ENCODE results near the gene SSRP1.
"Not testable (repeated sequence)": the region's sequence is repeated elsewhere in the genome, so short reads cannot be mapped to it uniquely, and the experiment has no call there.

Gene SSRP1, protein sequence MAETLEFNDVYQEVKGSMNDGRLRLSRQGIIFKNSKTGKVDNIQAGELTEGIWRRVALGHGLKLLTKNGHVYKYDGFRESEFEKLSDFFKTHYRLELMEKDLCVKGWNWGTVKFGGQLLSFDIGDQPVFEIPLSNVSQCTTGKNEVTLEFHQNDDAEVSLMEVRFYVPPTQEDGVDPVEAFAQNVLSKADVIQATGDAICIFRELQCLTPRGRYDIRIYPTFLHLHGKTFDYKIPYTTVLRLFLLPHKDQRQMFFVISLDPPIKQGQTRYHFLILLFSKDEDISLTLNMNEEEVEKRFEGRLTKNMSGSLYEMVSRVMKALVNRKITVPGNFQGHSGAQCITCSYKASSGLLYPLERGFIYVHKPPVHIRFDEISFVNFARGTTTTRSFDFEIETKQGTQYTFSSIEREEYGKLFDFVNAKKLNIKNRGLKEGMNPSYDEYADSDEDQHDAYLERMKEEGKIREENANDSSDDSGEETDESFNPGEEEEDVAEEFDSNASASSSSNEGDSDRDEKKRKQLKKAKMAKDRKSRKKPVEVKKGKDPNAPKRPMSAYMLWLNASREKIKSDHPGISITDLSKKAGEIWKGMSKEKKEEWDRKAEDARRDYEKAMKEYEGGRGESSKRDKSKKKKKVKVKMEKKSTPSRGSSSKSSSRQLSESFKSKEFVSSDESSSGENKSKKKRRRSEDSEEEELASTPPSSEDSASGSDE

GRCh38 chr11:57335343-57336110, at the start of gene SSRP1:
Gene SSRP1, minus strand, starts transcription at chr11:57335892. Its CDS starts 771 bp downstream, at chr11:57335121.
- peak; percentile 98 for FAIRE-seq
- DNase-seq (ENCODE audit: extremely low spot score, insufficient read length, low read depth): peak; percentile 86

DNA sequence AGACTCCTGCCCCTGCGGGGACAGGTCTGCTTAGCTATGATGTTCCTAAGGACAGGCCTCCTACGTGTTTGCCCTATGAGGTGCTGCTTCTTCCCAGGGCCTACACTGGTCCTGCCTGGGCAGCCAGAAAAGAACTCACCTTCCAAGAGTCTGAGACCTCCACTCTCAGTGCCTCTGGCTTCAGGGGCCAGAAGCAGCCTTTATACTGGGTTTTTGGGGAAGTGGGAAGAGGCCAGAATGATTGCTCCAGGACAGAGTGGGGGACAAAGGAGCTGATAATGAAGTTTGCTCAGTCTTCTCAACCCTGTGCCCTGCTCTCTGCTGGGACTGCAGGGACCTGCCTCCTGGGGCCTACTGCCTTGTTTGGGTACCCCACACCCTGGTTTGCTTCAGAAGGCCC, 45.3 kb upstream of the SSRP1 start, which contains the start of gene PRG3:
TSS of gene PRG3 (minus strand) at position 176 of the 400 bp plus-strand sequence. CDS start 442 bp downstream, outside the sequence.
- no peak for FAIRE-seq
- DNase-seq (ENCODE audit: extremely low spot score, insufficient read length, low read depth): no peak

DNA sequence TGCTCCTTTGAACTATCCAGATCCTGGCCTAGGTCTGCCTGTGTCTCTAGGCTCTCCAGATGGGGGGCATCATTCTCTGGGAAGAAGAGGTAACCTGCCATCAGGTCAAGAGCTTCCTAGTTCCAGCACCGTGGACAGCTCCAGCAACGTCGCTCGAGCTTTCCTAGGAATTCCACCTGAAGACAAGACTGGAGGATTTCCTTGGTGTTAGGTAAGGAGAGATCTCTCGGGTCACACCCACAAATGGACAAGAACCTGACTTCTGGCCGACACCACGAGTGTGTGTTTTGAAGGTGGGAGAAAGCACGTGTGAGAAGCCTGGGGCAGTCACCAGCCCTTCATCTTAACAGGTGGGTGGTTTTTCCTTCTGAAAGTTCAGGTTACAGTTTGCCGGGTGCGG, 44.0 kb upstream of the SSRP1 start:
- DNase-seq (ENCODE audit: extremely low spot score, insufficient read length, low read depth) (no peak), FAIRE-seq (no peak)

- FAIRE-seq: no peak
These were observed 42.5 kb upstream of the SSRP1 start for GRCh38 chr11:57378186-57378585.

DNA sequence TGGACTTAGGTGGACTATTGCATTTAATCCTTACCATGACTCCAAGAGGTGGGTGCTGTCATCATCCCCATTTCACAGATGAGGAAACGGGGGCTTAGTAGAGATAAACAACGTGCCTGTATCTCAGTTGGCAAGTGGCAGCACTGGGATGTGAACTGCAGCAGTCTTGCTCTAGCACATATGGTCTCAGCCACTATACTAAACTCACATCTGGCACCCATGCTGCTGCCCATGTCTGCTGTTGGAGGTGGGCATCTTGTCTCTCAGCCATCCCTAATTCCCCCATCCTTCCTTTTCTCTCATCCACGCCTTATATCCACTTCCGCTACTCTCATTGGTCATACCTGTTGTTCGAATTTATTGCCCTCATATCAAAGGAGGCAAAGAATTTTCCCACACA, 41.4 kb upstream of the SSRP1 start:
- DNase-seq (ENCODE audit: extremely low spot score, insufficient read length, low read depth) (no peak), FAIRE-seq (no peak)

More at GRCh38 chr11:57378186-57378585, 42.5 kb upstream of the SSRP1 start:
- no peak for DNase-seq (ENCODE audit: extremely low spot score, insufficient read length, low read depth)

- FAIRE-seq (no peak), DNase-seq (ENCODE audit: extremely low spot score, insufficient read length, low read depth) (no peak)
These were observed 40.7 kb upstream of the SSRP1 start for GRCh38 chr11:57376095-57377090.

DNA sequence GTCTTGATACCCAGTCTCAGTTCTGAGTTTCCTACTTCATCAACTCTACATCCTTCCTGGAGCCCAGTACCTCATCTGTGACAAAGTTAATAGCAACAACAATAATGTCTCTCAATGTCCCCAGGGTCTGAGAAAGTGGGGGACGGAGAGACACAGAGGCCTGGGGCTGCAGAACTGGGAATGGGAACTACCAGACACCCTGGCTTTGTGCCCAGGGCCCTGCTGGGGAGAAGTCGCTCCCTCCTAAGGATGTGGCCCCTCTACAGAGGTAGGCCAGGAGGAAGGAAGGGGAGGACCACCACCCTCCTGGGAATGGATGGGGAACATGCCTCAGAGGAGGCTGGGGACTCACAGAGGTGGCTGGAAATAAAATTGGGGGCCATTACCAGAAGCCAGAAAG, 39.8 kb upstream of the SSRP1 start:
- DNase-seq (ENCODE audit: extremely low spot score, insufficient read length, low read depth) (no peak), FAIRE-seq (no peak)

- no peak for FAIRE-seq
- DNase-seq (ENCODE audit: extremely low spot score, insufficient read length, low read depth): no peak
These were observed 39.3 kb upstream of the SSRP1 start for GRCh38 chr11:57374966-57375365.

DNA sequence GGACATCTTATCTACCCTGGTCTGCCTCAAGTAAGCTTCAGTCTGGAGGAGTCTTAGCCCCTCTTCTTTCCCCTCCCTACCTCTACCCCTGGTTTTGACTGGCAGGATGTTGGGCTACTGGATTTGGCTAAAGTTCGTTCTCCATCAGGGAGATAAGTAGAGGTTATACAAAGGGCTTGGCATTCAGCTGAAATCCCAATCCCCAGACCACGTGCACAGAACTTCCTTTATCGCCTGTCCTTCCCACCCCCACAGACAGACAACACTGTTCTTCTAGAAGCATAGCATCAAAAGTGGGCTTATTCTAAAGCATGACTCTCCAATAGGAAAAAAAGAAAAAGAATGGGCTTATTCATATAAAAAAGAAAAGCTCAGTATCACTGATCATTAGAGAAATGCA, 37.5 kb upstream of the SSRP1 start:
- FAIRE-seq (no peak), DNase-seq (ENCODE audit: extremely low spot score, insufficient read length, low read depth) (no peak)

- DNase-seq (ENCODE audit: extremely low spot score, insufficient read length, low read depth): no peak
- FAIRE-seq: no peak
These were observed 35.2 kb upstream of the SSRP1 start for GRCh38 chr11:57370941-57371340.

DNA sequence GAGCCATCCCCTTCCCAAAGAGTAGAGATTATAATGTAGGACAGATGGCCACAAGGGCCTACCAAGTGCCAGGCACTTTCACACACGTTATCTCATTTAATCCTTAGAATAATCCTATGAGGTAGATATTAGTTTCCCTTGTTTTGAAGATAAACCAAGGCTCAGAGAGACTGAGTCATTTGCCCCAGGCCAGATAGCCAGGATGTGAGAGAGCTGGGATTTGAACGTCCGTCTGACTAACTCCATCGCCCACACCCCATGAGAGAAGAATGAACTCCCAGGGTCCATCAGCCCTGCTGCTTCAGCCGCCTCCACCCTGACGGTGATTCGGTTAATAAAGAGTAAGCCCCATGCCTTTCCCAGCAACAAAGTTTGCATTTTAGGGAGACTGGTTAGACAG, 34.6 kb upstream of the SSRP1 start:
- FAIRE-seq: no peak
- no peak for DNase-seq (ENCODE audit: extremely low spot score, insufficient read length, low read depth)

GRCh38 chr11:57368845-57369232, 33.1 kb upstream of the SSRP1 start:
- DNase-seq (ENCODE audit: extremely low spot score, insufficient read length, low read depth) (no peak), FAIRE-seq (no peak)

DNA sequence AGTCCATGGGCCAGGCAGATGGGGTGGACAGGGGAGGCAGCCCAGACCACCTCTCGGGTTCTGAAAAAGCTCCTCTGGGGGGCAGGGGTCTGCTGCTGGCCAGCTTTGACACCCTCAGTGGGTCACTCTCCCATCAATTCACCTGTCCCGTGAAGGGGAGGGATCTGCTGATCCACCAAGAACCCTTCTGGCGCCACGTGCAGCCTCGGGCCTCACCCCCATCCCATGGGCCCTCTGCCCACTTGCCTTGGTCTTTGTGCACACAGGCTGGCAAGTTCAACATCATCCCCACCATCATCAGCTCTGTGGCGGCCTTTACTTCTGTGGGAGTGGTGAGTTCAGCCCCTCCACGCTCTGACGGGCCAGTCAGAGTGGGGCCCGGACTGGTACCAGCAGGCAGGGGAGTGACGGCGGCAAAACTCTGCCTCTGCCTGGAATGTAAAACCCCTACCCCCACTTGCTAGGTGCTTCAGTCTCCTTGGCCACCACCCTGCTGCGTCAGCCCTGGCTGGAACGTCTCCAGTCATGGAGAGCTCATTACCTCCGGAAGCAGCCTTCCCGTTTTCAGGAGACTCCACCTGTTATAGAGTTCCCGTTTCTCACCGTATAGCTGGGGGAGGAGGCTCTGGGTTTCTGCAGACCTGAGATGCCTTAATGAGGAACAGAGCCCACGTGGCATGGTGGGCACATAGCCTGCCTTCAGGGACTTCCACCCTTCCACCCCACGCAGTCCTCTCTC, 32.6 kb upstream of the SSRP1 start:
- FAIRE-seq: no peak
- DNase-seq (ENCODE audit: extremely low spot score, insufficient read length, low read depth): no peak

DNA sequence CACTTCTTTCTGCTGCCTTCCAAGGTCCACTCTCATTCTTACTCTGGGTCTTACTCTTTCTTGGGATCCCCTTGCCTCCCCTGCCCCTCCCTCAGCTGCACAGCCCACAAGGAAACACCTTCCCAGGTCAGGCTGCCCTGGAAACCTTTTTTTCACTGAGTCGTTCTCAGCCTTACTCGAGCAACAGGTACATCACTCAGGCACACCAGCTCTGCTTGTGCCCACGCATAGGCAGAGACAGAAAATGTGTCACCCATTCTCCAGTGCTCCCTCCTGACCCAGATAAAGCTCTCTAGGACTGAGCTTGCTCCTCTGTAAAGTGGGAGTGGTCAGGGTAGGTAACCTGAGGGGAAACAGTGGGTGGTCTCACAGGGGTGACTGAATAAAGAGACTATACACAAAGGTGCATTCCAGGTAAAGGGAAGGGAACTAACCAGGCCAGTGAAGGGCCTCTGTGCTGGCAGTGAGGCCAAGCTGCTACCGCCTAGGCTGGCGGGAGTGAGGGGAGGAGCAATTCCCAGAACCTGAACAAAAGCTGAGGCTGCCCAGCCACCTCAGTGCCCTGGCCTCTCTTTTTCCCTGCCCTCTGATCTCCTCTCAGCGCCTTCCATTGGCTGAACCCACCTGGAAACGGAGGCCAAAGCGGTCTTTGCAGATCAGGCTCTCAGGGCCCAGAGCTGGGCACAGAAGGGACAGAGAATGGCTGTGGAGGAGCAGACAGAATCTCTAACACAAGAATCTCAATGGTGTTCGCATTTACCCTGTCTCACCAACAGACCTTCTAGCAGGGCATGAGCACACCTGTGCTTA, 29.4 kb upstream of the SSRP1 start:
- FAIRE-seq (no peak), DNase-seq (ENCODE audit: extremely low spot score, insufficient read length, low read depth) (no peak)

GRCh38 chr11:57363131-57364080, 27.7 kb upstream of the SSRP1 start:
- DNase-seq (ENCODE audit: extremely low spot score, insufficient read length, low read depth) (no peak), FAIRE-seq (no peak)

DNA sequence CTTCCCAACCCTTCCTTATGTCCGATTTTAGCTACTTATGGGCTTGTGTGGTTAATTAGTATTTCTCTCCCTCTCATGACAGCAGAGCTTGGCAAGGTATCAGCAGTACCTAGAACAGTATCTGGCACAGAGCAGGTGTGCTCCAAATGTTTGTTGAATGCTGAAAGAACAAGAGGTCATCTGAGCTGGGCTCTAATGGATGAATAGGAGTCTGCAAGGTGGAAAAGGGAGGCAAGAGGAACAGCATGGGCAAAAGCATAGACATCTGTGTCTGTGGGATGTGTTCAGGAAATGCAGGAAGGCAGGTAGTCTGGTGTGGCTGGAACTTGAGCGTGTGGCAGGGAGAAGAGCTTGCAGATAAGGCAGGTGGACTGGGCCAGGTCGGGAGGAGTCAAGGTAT, 26.2 kb upstream of the SSRP1 start:
- FAIRE-seq: no peak
- DNase-seq (ENCODE audit: extremely low spot score, insufficient read length, low read depth): no peak

DNA sequence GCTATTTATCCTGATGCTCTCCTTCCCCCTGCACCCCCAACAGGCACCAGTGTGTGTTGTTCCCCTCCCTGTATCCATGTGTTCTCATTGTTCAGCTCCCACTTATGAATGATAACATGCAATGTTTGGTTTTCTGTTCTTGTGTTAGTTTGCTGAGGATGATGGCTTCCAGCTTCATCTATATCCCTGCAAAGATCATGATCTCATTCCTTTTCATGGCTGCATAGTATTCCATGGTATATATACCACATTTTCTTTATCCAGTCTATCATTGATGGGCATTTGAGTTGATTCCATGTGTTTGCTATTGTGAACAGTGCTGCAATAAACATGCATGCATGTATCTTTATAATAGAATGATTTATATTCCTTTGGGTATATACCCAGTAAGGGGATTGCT, 25.7 kb upstream of the SSRP1 start:
- DNase-seq (ENCODE audit: extremely low spot score, insufficient read length, low read depth); FAIRE-seq: not testable (repeated sequence)
